HG02885 (cell line): Measurements from ENCODE around the gene MINDY4.
A peak's percentile ranks its signal among the peaks of the same experiment; 100 is the strongest.

Experiments
- ATAC-seq: cut with Tn5 transposase; IDR thresholded peaks from one replicate; pipeline ENCODE4 v1.9.1; 2021; ENCODE audit warnings: mild to moderate bottlenecking; ENCODE audit not compliant: unreplicated experiment, poor library complexity

Gene MINDY4

GRCh38 chr7:30846378-30846777, 75.2 kb downstream of the MINDY4 start:
- ATAC-seq, result no peak

GRCh38 chr7:30848121-30848855, 77.1 kb downstream of the MINDY4 start:
- ATAC-seq, result peak; percentile 54

GRCh38 chr7:30849565-30849964, 78.3 kb downstream of the MINDY4 start:
- ATAC-seq, result no peak

GRCh38 chr7:30850426-30850825, 79.2 kb downstream of the MINDY4 start:
- no peak for ATAC-seq

- ATAC-seq, result no peak
Observed at GRCh38 chr7:30851651-30852307, 80.6 kb downstream of the MINDY4 start.

- no peak for ATAC-seq
Observed at GRCh38 chr7:30852308-30852684, 81.1 kb downstream of the MINDY4 start.

GRCh38 chr7:30852744-30853288, 81.6 kb downstream of the MINDY4 start:
- no peak for ATAC-seq

GRCh38 chr7:30853576-30853975, 82.4 kb downstream of the MINDY4 start:
- ATAC-seq, result no peak

GRCh38 chr7:30855936-30856335, 84.7 kb downstream of the MINDY4 start:
- no peak for ATAC-seq

GRCh38 chr7:30858576-30858975, 87.4 kb downstream of the MINDY4 start:
- no peak for ATAC-seq

- ATAC-seq, result no peak
Observed at GRCh38 chr7:30859202-30859939, 88.2 kb downstream of the MINDY4 start.

- no peak for ATAC-seq
Observed at GRCh38 chr7:30859940-30860496, 88.8 kb downstream of the MINDY4 start.

- no peak for ATAC-seq
Observed at GRCh38 chr7:30861612-30862011, 90.4 kb downstream of the MINDY4 start.

GRCh38 chr7:30862995-30863705, 91.9 kb downstream of the MINDY4 start:
- ATAC-seq, result no peak

GRCh38 chr7:30863706-30864035, 92.5 kb downstream of the MINDY4 start:
- no peak for ATAC-seq

GRCh38 chr7:30864101-30864500, 92.9 kb downstream of the MINDY4 start:
- ATAC-seq, result no peak

- ATAC-seq, result no peak
Observed at GRCh38 chr7:30865076-30865475, 93.9 kb downstream of the MINDY4 start.

- no peak for ATAC-seq
Observed at GRCh38 chr7:30865821-30866220, 94.6 kb downstream of the MINDY4 start.

GRCh38 chr7:30866939-30867338, 95.7 kb downstream of the MINDY4 start:
- no peak for ATAC-seq

GRCh38 chr7:30867483-30867882, 96.3 kb downstream of the MINDY4 start:
- ATAC-seq, result no peak
